H1 (cell line): Measurements from ENCODE around the gene KIAA0513. TPM values are rescaled to one million over a fixed set of nuclear protein-coding genes. Genes with fewer than 3 reads are reported as not detected.

Source experiments
- BCL11A ChIP-seq, 2 experiments: IDR thresholded peaks; one replicate each; pipeline ENCODE4 v1.6.1; 2011; ENCODE audit warnings: low read depth in 2 of 2, low read length in 2 of 2, mild to moderate bottlenecking in 2 of 2
- CHD7 ChIP-seq: fragments of 300-600 bp; sonication (generic); IDR thresholded peaks from 2 replicates; pipeline ENCODE4 v1.7.1; 2012; ENCODE audit warnings: low read length, moderate library complexity, mild to moderate bottlenecking, inconsistent platforms; ENCODE audit not compliant: insufficient replicate concordance
- CREB1 ChIP-seq: IDR thresholded peaks from 2 replicates; pipeline ENCODE4 v1.6.1; 2012; ENCODE audit warnings: inconsistent platforms
- EZH2 ChIP-seq: fragments of 200-600 bp; sonication (generic); IDR thresholded peaks from 2 replicates; pipeline ENCODE4 v1.7.1; 2012; ENCODE audit warnings: low read depth, mild to moderate bottlenecking, moderate library complexity, low read length, inconsistent platforms; ENCODE audit not compliant: severe bottlenecking
- FOSL1 ChIP-seq: IDR thresholded peaks from 2 replicates; pipeline ENCODE4 v1.6.1; 2011; ENCODE audit warnings: mild to moderate bottlenecking, low read depth, low read length, moderate library complexity; ENCODE audit not compliant: insufficient read depth
- JUN ChIP-seq: IDR thresholded peaks from 2 replicates; pipeline ENCODE4 v1.6.1; 2011; ENCODE audit warnings: low read depth, mild to moderate bottlenecking, improper control_type of control experiment, low read length
- PHF8 ChIP-seq: fragments of 200-600 bp; sonication (generic); conservative IDR thresholded peaks from 2 replicates; pipeline ENCODE4 v1.7.1; 2012; ENCODE audit warnings: low read depth, mild to moderate bottlenecking, inconsistent platforms, low read length, moderate library complexity
- RXRA ChIP-seq: IDR thresholded peaks from 2 replicates; pipeline ENCODE4 v1.6.1; 2011; ENCODE audit warnings: low read depth, mild to moderate bottlenecking, low read length, moderate library complexity; ENCODE audit not compliant: insufficient read depth
- polyA plus RNA-seq, 7 experiments: library from polyadenylated mRNA; depleted of rRNA in 3 of 7; stranded (reverse) in 5 of 7; unstranded in 2 of 7; fragments of >200 nt in 5 of 7; fragments of 200-250 nt in 2 of 7; gene quantifications; 1 replicate in 5 of 7; 2 replicates in 1 of 7; 4 replicates in 1 of 7; pipeline versions ENCODE4 v1.2.1 to v1.2.3, GENCODE V29; 2011 to 2013; ENCODE audit warnings: missing spikeins in 2 of 7, mixed read lengths in 2 of 7
- total RNA-seq: library from RNA; stranded (reverse); fragmentation: NEBNext Ultra II Directional; extraction: Animal tissue kit (Norgen Biotek cat#: 25700); gene quantifications from 2 replicates; pipeline ENCODE4 v1.2.1, GENCODE V29; 2021
- TF ChIP-seq, protein P1 (sequence below): IDR thresholded peaks from 2 replicates; pipeline ENCODE4 v1.6.1; 2012; ENCODE audit warnings: low read length, inconsistent platforms

Gene KIAA0513
- total and polyA plus RNA-seq, 2 of the 8 experiments (the other 6 are each of a cell fraction or from before 2014, with no cell fraction given) = 2.1 to 6.1 TPM

DNA sequence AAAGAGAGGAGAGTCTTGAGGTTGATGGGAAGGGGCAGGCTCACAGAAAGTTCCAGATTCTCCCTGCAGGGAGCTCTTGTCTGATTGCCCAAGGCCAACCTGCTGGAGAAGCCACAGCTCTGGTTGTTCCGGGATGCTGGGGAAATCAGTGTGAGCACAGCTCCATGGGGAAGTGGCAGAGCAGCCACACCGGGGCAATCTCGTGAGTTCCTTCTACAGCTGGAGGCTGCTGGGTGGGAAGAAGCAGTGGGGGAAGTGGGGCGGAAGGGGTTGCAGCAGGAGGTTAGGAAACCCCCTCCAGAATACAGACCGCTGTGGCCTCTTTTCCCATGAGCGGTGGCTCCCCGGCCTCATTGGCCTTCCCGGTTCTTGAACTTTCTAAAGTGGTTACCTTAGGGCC lies 34.0 kb downstream of the KIAA0513 start (continued):
- no peak for TF ChIP-seq CHD7
- no peak for TF ChIP-seq FOSL1
- TF ChIP-seq CREB1 = no peak
- TF ChIP-seq JUN = no peak
- TF ChIP-seq EZH2 = no peak
- no peak for TF ChIP-seq PHF8
- TF ChIP-seq BCL11A (IDR thresholded peaks at IDR 0.05; ENCODE audit: low read depth in 2 of 2, low read length in 2 of 2) = no peak
- TF ChIP-seq, protein P1, sequence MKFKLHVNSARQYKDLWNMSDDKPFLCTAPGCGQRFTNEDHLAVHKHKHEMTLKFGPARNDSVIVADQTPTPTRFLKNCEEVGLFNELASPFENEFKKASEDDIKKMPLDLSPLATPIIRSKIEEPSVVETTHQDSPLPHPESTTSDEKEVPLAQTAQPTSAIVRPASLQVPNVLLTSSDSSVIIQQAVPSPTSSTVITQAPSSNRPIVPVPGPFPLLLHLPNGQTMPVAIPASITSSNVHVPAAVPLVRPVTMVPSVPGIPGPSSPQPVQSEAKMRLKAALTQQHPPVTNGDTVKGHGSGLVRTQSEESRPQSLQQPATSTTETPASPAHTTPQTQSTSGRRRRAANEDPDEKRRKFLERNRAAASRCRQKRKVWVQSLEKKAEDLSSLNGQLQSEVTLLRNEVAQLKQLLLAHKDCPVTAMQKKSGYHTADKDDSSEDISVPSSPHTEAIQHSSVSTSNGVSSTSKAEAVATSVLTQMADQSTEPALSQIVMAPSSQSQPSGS = no peak
- no peak for TF ChIP-seq RXRA
